Measurements from ENCODE around the gene CFAP299.

CFAP299 gene

GRCh38 chr4:80535551-80535950 lies 200.0 kb downstream of the CFAP299 start:
- no peak overlapping the region for H3K4me3 Mint-ChIP-seq
- no peak overlapping the region for H3K27ac Mint-ChIP-seq
- H3K4me1 Mint-ChIP-seq = peaks cover 50% of the 10 kb centered on the region
- H3K9me3 Mint-ChIP-seq = no peaks in the 10 kb centered on the region
- H3K27me3 Mint-ChIP-seq = peaks cover 3% of the 10 kb centered on the region
- peaks cover 1% of the 10 kb centered on the region for H3K36me3 Mint-ChIP-seq

GRCh38 chr4:80538276-80538926 lies 202.9 kb downstream of the CFAP299 start:
- Mint-ChIP-seq H3K27ac (no peak overlapping the region), H3K36me3 (peaks cover 4% of the 10 kb centered on the region), H3K4me3 (no peak overlapping the region), H3K4me1 (peaks cover 58% of the 10 kb centered on the region), H3K27me3 (peaks cover 8% of the 10 kb centered on the region), H3K9me3 (no peaks in the 10 kb centered on the region)

- Mint-ChIP-seq H3K4me3 (no peak overlapping the region), H3K9me3 (no peaks in the 10 kb centered on the region), H3K4me1 (peaks cover 52% of the 10 kb centered on the region), H3K36me3 (peaks cover 4% of the 10 kb centered on the region), H3K27ac (peak overlapping the region; percentile 73), H3K27me3 (peaks cover 12% of the 10 kb centered on the region)
Observed at GRCh38 chr4:80539190-80539589, 203.7 kb downstream of the CFAP299 start.

- Mint-ChIP-seq H3K27me3 (peaks cover 15% of the 10 kb centered on the region), H3K4me3 (peak overlapping the region; percentile 15), H3K4me1 (peaks cover 45% of the 10 kb centered on the region), H3K36me3 (peaks cover 8% of the 10 kb centered on the region), H3K9me3 (peaks cover 4% of the 10 kb centered on the region), H3K27ac (peak overlapping the region; percentile 85)
Observed at GRCh38 chr4:80540349-80540748, 204.8 kb downstream of the CFAP299 start.

- Mint-ChIP-seq H3K36me3 (peaks cover 8% of the 10 kb centered on the region), H3K4me3 (no peak overlapping the region), H3K27me3 (peaks cover 17% of the 10 kb centered on the region), H3K27ac (peak overlapping the region; percentile 53), H3K4me1 (peaks cover 39% of the 10 kb centered on the region), H3K9me3 (peaks cover 9% of the 10 kb centered on the region)
Observed at GRCh38 chr4:80540785-80541469, 205.4 kb downstream of the CFAP299 start.

GRCh38 chr4:80542747-80543146 lies 207.2 kb downstream of the CFAP299 start:
- H3K27me3 Mint-ChIP-seq = peaks cover 19% of the 10 kb centered on the region
- no peak overlapping the region for H3K4me3 Mint-ChIP-seq
- H3K27ac Mint-ChIP-seq = no peak overlapping the region
- peaks cover 27% of the 10 kb centered on the region for H3K9me3 Mint-ChIP-seq
- H3K4me1 Mint-ChIP-seq = peaks cover 30% of the 10 kb centered on the region
- peaks cover 16% of the 10 kb centered on the region for H3K36me3 Mint-ChIP-seq

GRCh38 chr4:80560337-80560736 lies 224.8 kb downstream of the CFAP299 start:
- no peaks in the 10 kb centered on the region for H3K27me3 Mint-ChIP-seq
- peaks cover 8% of the 10 kb centered on the region for H3K36me3 Mint-ChIP-seq
- no peaks in the 10 kb centered on the region for H3K4me1 Mint-ChIP-seq
- no peak overlapping the region for H3K4me3 Mint-ChIP-seq
- peaks cover 13% of the 10 kb centered on the region for H3K9me3 Mint-ChIP-seq
- no peak overlapping the region for H3K27ac Mint-ChIP-seq

GRCh38 chr4:80566203-80566872 lies 230.8 kb downstream of the CFAP299 start:
- Mint-ChIP-seq H3K9me3 (peaks cover 12% of the 10 kb centered on the region), H3K4me1 (peaks cover 14% of the 10 kb centered on the region), H3K27ac (no peak overlapping the region), H3K4me3 (peak overlapping the region; percentile 33), H3K36me3 (peaks cover 4% of the 10 kb centered on the region), H3K27me3 (no peaks in the 10 kb centered on the region)

- H3K4me1 Mint-ChIP-seq = peaks cover 14% of the 10 kb centered on the region
- H3K27me3 Mint-ChIP-seq = no peaks in the 10 kb centered on the region
- H3K9me3 Mint-ChIP-seq = no peaks in the 10 kb centered on the region
- H3K36me3 Mint-ChIP-seq = peaks cover 3% of the 10 kb centered on the region
- no peak overlapping the region for H3K4me3 Mint-ChIP-seq
- no peak overlapping the region for H3K27ac Mint-ChIP-seq
Observed at GRCh38 chr4:80568891-80569290, 233.4 kb downstream of the CFAP299 start.

GRCh38 chr4:80576796-80577195 lies 241.3 kb downstream of the CFAP299 start:
- no peak overlapping the region for H3K27ac Mint-ChIP-seq
- peaks cover 16% of the 10 kb centered on the region for H3K4me1 Mint-ChIP-seq
- H3K27me3 Mint-ChIP-seq = no peaks in the 10 kb centered on the region
- H3K9me3 Mint-ChIP-seq = peaks cover 16% of the 10 kb centered on the region
- peaks cover 4% of the 10 kb centered on the region for H3K36me3 Mint-ChIP-seq
- H3K4me3 Mint-ChIP-seq = no peak overlapping the region

- Mint-ChIP-seq H3K27me3 (no peaks in the 10 kb centered on the region), H3K36me3 (peaks cover 2% of the 10 kb centered on the region), H3K27ac (no peak overlapping the region), H3K4me1 (peaks cover 21% of the 10 kb centered on the region), H3K4me3 (no peak overlapping the region), H3K9me3 (peaks cover 16% of the 10 kb centered on the region)
Observed at GRCh38 chr4:80578001-80578400, 242.5 kb downstream of the CFAP299 start.

- Mint-ChIP-seq H3K4me1 (peaks cover 13% of the 10 kb centered on the region), H3K9me3 (no peaks in the 10 kb centered on the region), H3K27me3 (no peaks in the 10 kb centered on the region), H3K36me3 (no peaks in the 10 kb centered on the region), H3K4me3 (no peak overlapping the region), H3K27ac (no peak overlapping the region)
Observed at GRCh38 chr4:80585542-80585941, 250.0 kb downstream of the CFAP299 start.

- peaks cover 6% of the 10 kb centered on the region for H3K4me1 Mint-ChIP-seq
- no peak overlapping the region for H3K4me3 Mint-ChIP-seq
- H3K27ac Mint-ChIP-seq = no peak overlapping the region
- H3K27me3 Mint-ChIP-seq = no peaks in the 10 kb centered on the region
- H3K36me3 Mint-ChIP-seq = peaks cover 1% of the 10 kb centered on the region
- H3K9me3 Mint-ChIP-seq = no peaks in the 10 kb centered on the region
Observed at GRCh38 chr4:80586716-80587115, 251.2 kb downstream of the CFAP299 start.

- no peak overlapping the region for H3K4me3 Mint-ChIP-seq
Observed at GRCh38 chr4:80587871-80588385, 252.4 kb downstream of the CFAP299 start.

GRCh38 chr4:80592950-80593349 lies 257.4 kb downstream of the CFAP299 start:
- H3K4me3 Mint-ChIP-seq = no peak overlapping the region
- no peak overlapping the region for H3K27ac Mint-ChIP-seq
- H3K4me1 Mint-ChIP-seq = peaks cover 9% of the 10 kb centered on the region
- peaks cover 3% of the 10 kb centered on the region for H3K36me3 Mint-ChIP-seq
- H3K9me3 Mint-ChIP-seq = peaks cover 7% of the 10 kb centered on the region
- no peaks in the 10 kb centered on the region for H3K27me3 Mint-ChIP-seq

More at GRCh38 chr4:80587871-80588385, 252.4 kb downstream of the CFAP299 start:
- H3K9me3 Mint-ChIP-seq = no peaks in the 10 kb centered on the region
- H3K4me1 Mint-ChIP-seq = peaks cover 3% of the 10 kb centered on the region
- H3K27me3 Mint-ChIP-seq = no peaks in the 10 kb centered on the region
- no peak overlapping the region for H3K27ac Mint-ChIP-seq
- peaks cover 1% of the 10 kb centered on the region for H3K36me3 Mint-ChIP-seq

- H3K36me3 Mint-ChIP-seq = peaks cover 3% of the 10 kb centered on the region
- no peak overlapping the region for H3K27ac Mint-ChIP-seq
- no peaks in the 10 kb centered on the region for H3K27me3 Mint-ChIP-seq
- peaks cover 7% of the 10 kb centered on the region for H3K9me3 Mint-ChIP-seq
- H3K4me1 Mint-ChIP-seq = peaks cover 9% of the 10 kb centered on the region
- no peak overlapping the region for H3K4me3 Mint-ChIP-seq
Observed at GRCh38 chr4:80594701-80595100, 259.2 kb downstream of the CFAP299 start.
